OCI-LY7 (cell line): ENCODE measurements around the gene C5orf34. TPM values are rescaled to one million over a fixed set of nuclear protein-coding genes. Genes with fewer than 3 reads are reported as not detected.
"Not testable (repeated sequence)": the region's sequence is repeated elsewhere in the genome, so short reads cannot be mapped to it uniquely, and the experiment has no call there.

ENCODE experiments used
- BruUV-seq: library from RNA; stranded (reverse); fragments of 400-500 nt; replicated peaks from 2 replicates; lab custom pipeline; 2021; lab: Mats Ljungman, UMichigan
- CTCF ChIA-PET: fragments of 300-600 bp; sonication (Branson Sonifier 250); formaldehyde crosslinking; loops from one replicate; lab custom pipeline; 2022; ENCODE audit warnings: antibody characterized with exemption; ENCODE audit not compliant: unreplicated experiment; lab: Charles Lee
- POLR2A ChIA-PET: fragments of 300-600 bp; sonication (Branson Sonifier 250); formaldehyde crosslinking; loops from one replicate; lab custom pipeline; 2022; ENCODE audit warnings: antibody characterized with exemption; lab: Charles Lee
- DNase-seq: peaks from one replicate; pipeline ENCODE4 v3.0.0-alpha.2; 2015; ENCODE audit warnings: low spot score
- H2AFZ ChIP-seq: fragments of 200-600 bp; sonication (generic), shearing (Covaris generic); 2 replicates; pipeline ENCODE4 v1.6.1; 2014; ENCODE audit warnings: mild to moderate bottlenecking, antibody characterized with exemption, low read length, moderate library complexity
- H3K27ac ChIP-seq: fragments of 200-600 bp; sonication (generic); 2 replicates; pipeline ENCODE4 v1.5.1; 2014; ENCODE audit warnings: mixed run types, low read depth, mild to moderate bottlenecking, moderate library complexity, low read length, inconsistent platforms; ENCODE audit not compliant: poor library complexity, severe bottlenecking
- H3K36me3 ChIP-seq: fragments of 200-600 bp; sonication (generic); 2 replicates; pipeline ENCODE4 v1.6.1; 2014; ENCODE audit warnings: mild to moderate bottlenecking, antibody characterized with exemption, low read length, moderate library complexity, mixed read lengths; ENCODE audit not compliant: insufficient read depth
- H3K4me1 ChIP-seq: fragments of 200-600 bp; sonication (generic); 2 replicates; pipeline ENCODE4 v1.5.1; 2014; ENCODE audit warnings: mild to moderate bottlenecking, low read length; ENCODE audit not compliant: insufficient read depth, poor library complexity, severe bottlenecking
- H3K4me2 ChIP-seq: fragments of 200-600 bp; sonication (generic); 2 replicates; pipeline ENCODE4 v1.6.1; 2014; ENCODE audit warnings: mild to moderate bottlenecking, low read length
- H3K4me3 ChIP-seq: fragments of 200-600 bp; sonication (generic); 2 replicates; pipeline ENCODE4 v1.5.1; 2014; ENCODE audit warnings: mild to moderate bottlenecking, low read depth, low read length; ENCODE audit not compliant: poor library complexity, severe bottlenecking
- H3K79me2 ChIP-seq: fragments of 200-600 bp; sonication (generic); 2 replicates; pipeline ENCODE4 v1.6.1; 2016; ENCODE audit warnings: low read depth, mild to moderate bottlenecking, low read length, moderate library complexity, mixed read lengths; ENCODE audit not compliant: insufficient read depth
- H3K9me2 ChIP-seq: fragments of 200-600 bp; sonication (generic); 2 replicates; pipeline ENCODE4 v1.6.1; 2016; ENCODE audit warnings: mild to moderate bottlenecking, low read length, mixed read lengths; ENCODE audit not compliant: insufficient read depth
- H3K9me3 ChIP-seq: fragments of 200-600 bp; sonication (generic); 2 replicates; pipeline ENCODE4 v1.6.1; 2014; ENCODE audit warnings: mild to moderate bottlenecking, mixed run types, low read length, mixed read lengths
- H4K20me1 ChIP-seq: fragments of 200-600 bp; sonication (generic); 2 replicates; pipeline ENCODE4 v1.6.1; 2014; ENCODE audit warnings: mild to moderate bottlenecking, antibody characterized with exemption, low read length, moderate library complexity, mixed read lengths; ENCODE audit not compliant: insufficient read depth
- EZH2phosphoT487 ChIP-seq: fragments of 200-600 bp; sonication (generic); IDR thresholded peaks from 2 replicates; pipeline ENCODE4 v1.6.1; 2018; ENCODE audit warnings: low read depth, borderline replicate concordance, mild to moderate bottlenecking, mixed run types, antibody characterized with exemption, low read length, moderate library complexity, mixed read lengths
- intact Hi-C: fragments of 100-400 bp; cut with micrococcal nuclease; formaldehyde crosslinking; loops from one replicate; pipeline ENCODE4 v1.10.0; 2022; ENCODE audit not compliant: unreplicated experiment
- total RNA-seq, 2 experiments: library from RNA; depleted of rRNA in 1 of 2; stranded (reverse); fragments of >200 nt in 1 of 2; shearing (Covaris generic) in 1 of 2; gene quantifications; 2 replicates each; pipeline ENCODE4 v1.2.3, GENCODE V29; 2014 to 2022
- TF ChIP-seq, protein P1 (sequence below): fragments of 200-600 bp; sonication (generic); conservative IDR thresholded peaks from 2 replicates; pipeline ENCODE4 v1.5.1; 2014; ENCODE audit warnings: mild to moderate bottlenecking, antibody characterized with exemption, low read length, moderate library complexity, mixed read lengths

Gene C5orf34
- total RNA-seq, 2 experiments from 2014 or later, result 30.9 to 33.9 TPM

DNA sequence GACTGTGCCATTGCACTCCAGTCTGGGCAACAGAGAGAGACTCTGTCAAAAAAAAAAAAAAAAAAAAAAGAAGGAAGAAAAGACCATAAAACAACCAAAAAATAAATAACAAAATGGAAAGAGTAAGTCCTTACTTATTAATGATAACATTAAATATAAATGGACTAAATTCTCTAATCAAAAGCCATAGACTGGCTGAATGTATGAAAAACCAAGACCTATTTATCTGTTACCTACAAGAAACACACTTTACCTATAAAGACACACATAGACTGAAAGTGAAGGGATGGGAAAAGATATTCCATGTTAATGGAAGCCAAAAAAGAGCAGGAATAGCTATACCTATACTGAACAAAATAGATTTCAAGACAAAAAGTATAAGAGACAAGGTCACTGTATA lies 47.8 kb downstream of the C5orf34 start:
- H3K4me1 ChIP-seq, result no peaks in the 10 kb centered on the region
- ChIA-PET POLR2A (interaction anchor here (0.6 to 1.9 kb wide), 2 partner anchors 14 to 292 kb away, joined by 3 to 10 read pairs; no protein-coding TSS in a partner anchor), CTCF (no interaction called here)
- TF ChIP-seq, protein P1, sequence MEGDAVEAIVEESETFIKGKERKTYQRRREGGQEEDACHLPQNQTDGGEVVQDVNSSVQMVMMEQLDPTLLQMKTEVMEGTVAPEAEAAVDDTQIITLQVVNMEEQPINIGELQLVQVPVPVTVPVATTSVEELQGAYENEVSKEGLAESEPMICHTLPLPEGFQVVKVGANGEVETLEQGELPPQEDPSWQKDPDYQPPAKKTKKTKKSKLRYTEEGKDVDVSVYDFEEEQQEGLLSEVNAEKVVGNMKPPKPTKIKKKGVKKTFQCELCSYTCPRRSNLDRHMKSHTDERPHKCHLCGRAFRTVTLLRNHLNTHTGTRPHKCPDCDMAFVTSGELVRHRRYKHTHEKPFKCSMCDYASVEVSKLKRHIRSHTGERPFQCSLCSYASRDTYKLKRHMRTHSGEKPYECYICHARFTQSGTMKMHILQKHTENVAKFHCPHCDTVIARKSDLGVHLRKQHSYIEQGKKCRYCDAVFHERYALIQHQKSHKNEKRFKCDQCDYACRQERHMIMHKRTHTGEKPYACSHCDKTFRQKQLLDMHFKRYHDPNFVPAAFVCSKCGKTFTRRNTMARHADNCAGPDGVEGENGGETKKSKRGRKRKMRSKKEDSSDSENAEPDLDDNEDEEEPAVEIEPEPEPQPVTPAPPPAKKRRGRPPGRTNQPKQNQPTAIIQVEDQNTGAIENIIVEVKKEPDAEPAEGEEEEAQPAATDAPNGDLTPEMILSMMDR, result no peak
- TF ChIP-seq EZH2phosphoT487, result no peak
- H2AFZ ChIP-seq, result no peak overlapping the region
- H3K4me2 ChIP-seq, result no peak overlapping the region
- intact Hi-C loops, result no loop called here
- H4K20me1 ChIP-seq, result no peaks in the 10 kb centered on the region
- BruUV-seq, result no TSS peak
- H3K27ac ChIP-seq, result no peak overlapping the region
- peaks cover 58% of the 10 kb centered on the region for H3K36me3 ChIP-seq
- DNase-seq, result no peak
- peaks cover 15% of the 10 kb centered on the region for H3K79me2 ChIP-seq
- H3K9me2 ChIP-seq, result no peaks in the 10 kb centered on the region
- peaks cover 26% of the 10 kb centered on the region for H3K9me3 ChIP-seq
- H3K4me3 ChIP-seq, result no peak overlapping the region

GRCh38 chr5:43465455-43465854 lies 49.5 kb downstream of the C5orf34 start:
- DNase-seq, H2AFZ ChIP-seq, CTCF ChIA-PET, H4K20me1 ChIP-seq, H3K79me2 ChIP-seq, H3K4me1 ChIP-seq, intact Hi-C loops, H3K4me2 ChIP-seq, H3K27ac ChIP-seq, H3K4me3 ChIP-seq, H3K9me2 ChIP-seq, BruUV-seq: not testable (repeated sequence)
- Histone ChIP-seq H3K9me3 (peaks cover 14% of the 10 kb centered on the region), H3K36me3 (peaks cover 61% of the 10 kb centered on the region)
- POLR2A ChIA-PET, result interaction anchor here (0.6 kb wide), 1 partner anchor 678 kb away, joined by 5 read pairs; no protein-coding TSS in a partner anchor

- CTCF ChIA-PET, result no interaction called here
- peaks cover 44% of the 10 kb centered on the region for H3K36me3 ChIP-seq
- no peaks in the 10 kb centered on the region for H4K20me1 ChIP-seq
Observed at GRCh38 chr5:43461066-43461465, 53.9 kb downstream of the C5orf34 start.

More at GRCh38 chr5:43461066-43461465, 53.9 kb downstream of the C5orf34 start:
- TF ChIP-seq, protein P1, result no peak
- TF ChIP-seq EZH2phosphoT487, result no peak
- no peaks in the 10 kb centered on the region for H3K4me1 ChIP-seq
- intact Hi-C loops, result no loop called here
- no peaks in the 10 kb centered on the region for H3K9me2 ChIP-seq
- no peak overlapping the region for H2AFZ ChIP-seq
- no TSS peak for BruUV-seq
- peaks cover 27% of the 10 kb centered on the region; the same call in 1 of the 2 replicates for H3K9me3 ChIP-seq
- H3K4me3 ChIP-seq, result no peak overlapping the region
- H3K27ac ChIP-seq, result no peak overlapping the region
- no peak for DNase-seq
- POLR2A ChIA-PET, result interaction anchor here (0.7 kb wide), 1 partner anchor 11 kb away, joined by 3 read pairs; no protein-coding TSS in a partner anchor
- H3K79me2 ChIP-seq, result 0 out of 2 replicates have a peak, but pooled peaks cover 6% of the 10 kb centered on the region
- no peak overlapping the region for H3K4me2 ChIP-seq
